Mononuclear cell (primary cell): ENCODE measurements around the gene PRELP. TPM values are rescaled to one million over a fixed set of nuclear protein-coding genes. Genes with fewer than 3 reads are reported as not detected.

Source experiments
- H3K27me3 ChIP-seq: 2 replicates; pipeline ENCODE4 v1.6.0; 2011; ENCODE audit warnings: low read length, control low read depth; ENCODE audit not compliant: insufficient read depth
- H3K4me1 ChIP-seq: 2 replicates; pipeline ENCODE4 v1.5.1; 2011; ENCODE audit warnings: mild to moderate bottlenecking, low read length, control low read depth; ENCODE audit not compliant: insufficient read depth
- H3K4me3 ChIP-seq: 2 replicates; pipeline ENCODE4 v1.5.1; 2011; ENCODE audit warnings: mild to moderate bottlenecking, low read length, moderate library complexity
- H3K9me3 ChIP-seq: 2 replicates; pipeline ENCODE4 v1.5.1; 2011; ENCODE audit warnings: low read depth, mild to moderate bottlenecking, control low read depth, low read length
- total RNA-seq: library from RNA; depleted of rRNA; stranded (reverse); fragments of >200 nt; gene quantifications from one replicate; pipeline ENCODE4 v1.2.3, GENCODE V29; 2012

Gene PRELP
- total RNA-seq, 1 donor: not detected

- no peak overlapping the region for H3K4me3 ChIP-seq
- no peaks in the 10 kb centered on the region for H3K9me3 ChIP-seq
- H3K4me1 ChIP-seq: peaks cover 24% of the 10 kb centered on the region
- no peaks in the 10 kb centered on the region for H3K27me3 ChIP-seq
Observed at GRCh38 chr1:203478986-203479385, 3.4 kb downstream of the PRELP start.

GRCh38 chr1:203479646-203480045, 4.0 kb downstream of the PRELP start:
- no peaks in the 10 kb centered on the region for H3K27me3 ChIP-seq
- peaks cover 24% of the 10 kb centered on the region for H3K4me1 ChIP-seq
- H3K4me3 ChIP-seq: no peak overlapping the region
- no peaks in the 10 kb centered on the region for H3K9me3 ChIP-seq

- H3K27me3 ChIP-seq: no peaks in the 10 kb centered on the region
- H3K9me3 ChIP-seq: no peaks in the 10 kb centered on the region
- H3K4me3 ChIP-seq: no peak overlapping the region
- H3K4me1 ChIP-seq: peaks cover 24% of the 10 kb centered on the region
Observed at GRCh38 chr1:203480084-203480483, 4.5 kb downstream of the PRELP start.

- Histone ChIP-seq H3K4me3 (no peak overlapping the region), H3K4me1 (peaks cover 24% of the 10 kb centered on the region), H3K27me3 (no peaks in the 10 kb centered on the region), H3K9me3 (no peaks in the 10 kb centered on the region)
Observed at GRCh38 chr1:203480525-203481084, 5.0 kb downstream of the PRELP start.

GRCh38 chr1:203481196-203481595, 5.6 kb downstream of the PRELP start:
- H3K27me3 ChIP-seq: no peaks in the 10 kb centered on the region
- no peaks in the 10 kb centered on the region for H3K9me3 ChIP-seq
- H3K4me3 ChIP-seq: no peak overlapping the region
- H3K4me1 ChIP-seq: peaks cover 24% of the 10 kb centered on the region

GRCh38 chr1:203486618-203487370, 11.2 kb downstream of the PRELP start:
- H3K9me3 ChIP-seq: no peaks in the 10 kb centered on the region
- no peak overlapping the region for H3K4me3 ChIP-seq
- H3K4me1 ChIP-seq: peaks cover 22% of the 10 kb centered on the region
- H3K27me3 ChIP-seq: no peaks in the 10 kb centered on the region

- H3K27me3 ChIP-seq: no peaks in the 10 kb centered on the region
- H3K4me3 ChIP-seq: no peak overlapping the region
- H3K9me3 ChIP-seq: no peaks in the 10 kb centered on the region
- H3K4me1 ChIP-seq: peaks cover 18% of the 10 kb centered on the region
Observed at GRCh38 chr1:203488539-203488938, 12.9 kb downstream of the PRELP start.

- Histone ChIP-seq H3K4me3 (no peak overlapping the region), H3K9me3 (no peaks in the 10 kb centered on the region), H3K4me1 (peaks cover 18% of the 10 kb centered on the region), H3K27me3 (no peaks in the 10 kb centered on the region)
Observed at GRCh38 chr1:203490607-203491006, 15.0 kb downstream of the PRELP start.

- H3K4me1 ChIP-seq: peaks cover 18% of the 10 kb centered on the region
- no peaks in the 10 kb centered on the region for H3K27me3 ChIP-seq
- H3K4me3 ChIP-seq: no peak overlapping the region
- no peaks in the 10 kb centered on the region for H3K9me3 ChIP-seq
Observed at GRCh38 chr1:203491664-203492063, 16.1 kb downstream of the PRELP start.

GRCh38 chr1:203492082-203492747, 16.6 kb downstream of the PRELP start:
- Histone ChIP-seq H3K4me3 (no peak overlapping the region), H3K9me3 (no peaks in the 10 kb centered on the region), H3K27me3 (no peaks in the 10 kb centered on the region), H3K4me1 (peaks cover 18% of the 10 kb centered on the region)

- Histone ChIP-seq H3K27me3 (no peaks in the 10 kb centered on the region), H3K9me3 (no peaks in the 10 kb centered on the region), H3K4me3 (no peak overlapping the region), H3K4me1 (peaks cover 13% of the 10 kb centered on the region)
Observed at GRCh38 chr1:203492748-203493130, 17.1 kb downstream of the PRELP start.

GRCh38 chr1:203493901-203494300, 18.3 kb downstream of the PRELP start, which contains the start of gene OPTC:
Gene OPTC (plus strand): TSS chr1:203494153. CDS start chr1:203496006, 1,853 bp downstream.
- H3K4me1 ChIP-seq: peaks cover 4% of the 10 kb centered on the region
- no peaks in the 10 kb centered on the region for H3K27me3 ChIP-seq

GRCh38 chr1:203495845-203496244, 20.2 kb downstream of the PRELP start:
- Histone ChIP-seq H3K4me3 (no peak overlapping the region), H3K27me3 (no peaks in the 10 kb centered on the region), H3K9me3 (no peaks in the 10 kb centered on the region), H3K4me1 (no peaks in the 10 kb centered on the region)

More at GRCh38 chr1:203493901-203494300, 18.3 kb downstream of the PRELP start, which contains the start of gene OPTC:
- Histone ChIP-seq H3K9me3 (no peaks in the 10 kb centered on the region), H3K4me3 (no peak within 1 kb of the TSS)

GRCh38 chr1:203497269-203497777, 21.7 kb downstream of the PRELP start:
- Histone ChIP-seq H3K9me3 (no peaks in the 10 kb centered on the region), H3K4me3 (no peak overlapping the region), H3K27me3 (no peaks in the 10 kb centered on the region), H3K4me1 (no peaks in the 10 kb centered on the region)

GRCh38 chr1:203499643-203500278, 24.2 kb downstream of the PRELP start:
- H3K4me3 ChIP-seq: no peak overlapping the region
- H3K9me3 ChIP-seq: no peaks in the 10 kb centered on the region
- no peaks in the 10 kb centered on the region for H3K27me3 ChIP-seq
- no peaks in the 10 kb centered on the region for H3K4me1 ChIP-seq
